Neural progenitor cell (in vitro differentiated cells): Measurements from ENCODE around the gene TMCO1. TPM values are rescaled to one million over a fixed set of nuclear protein-coding genes. Genes with fewer than 3 reads are reported as not detected.

Source experiments
- DNase-seq: peaks from one replicate; pipeline ENCODE4 v3.0.0-alpha.2; 2016; ENCODE audit warnings: low spot score
- H2AFZ ChIP-seq: fragments of 200-600 bp; sonication (generic); replicated peaks from 2 replicates; pipeline ENCODE4 v1.6.1; 2016; ENCODE audit warnings: antibody characterized with exemption
- H3F3A ChIP-seq: fragments of 200-600 bp; sonication (generic); 2 replicates; pipeline ENCODE4 v1.6.1; 2016; ENCODE audit warnings: antibody characterized with exemption, low read depth
- H3K27ac ChIP-seq: fragments of 200-600 bp; sonication (generic); 2 replicates; pipeline ENCODE4 v1.5.1; 2016; ENCODE audit warnings: mild to moderate bottlenecking
- H3K27me3 ChIP-seq: fragments of 200-600 bp; sonication (generic); 2 replicates; pipeline ENCODE4 v1.6.1; 2016; ENCODE audit warnings: mild to moderate bottlenecking, moderate library complexity
- H3K36me3 ChIP-seq: fragments of 200-600 bp; sonication (generic); 2 replicates; pipeline ENCODE4 v1.5.1; 2016
- H3K4me1 ChIP-seq: fragments of 200-600 bp; sonication (generic); 2 replicates; pipeline ENCODE4 v1.6.1; 2016; ENCODE audit warnings: mixed run types
- H3K4me2 ChIP-seq: fragments of 200-600 bp; sonication (generic); 2 replicates; pipeline ENCODE4 v1.6.1; 2016
- H3K4me3 ChIP-seq: fragments of 200-600 bp; sonication (generic); 2 replicates; pipeline ENCODE4 v1.5.1; 2016
- H3K79me2 ChIP-seq: fragments of 200-600 bp; sonication (generic); 2 replicates; pipeline ENCODE4 v1.6.1; 2016; ENCODE audit warnings: low read depth
- H3K9ac ChIP-seq: fragments of 200-600 bp; sonication (generic); 2 replicates; pipeline ENCODE4 v1.6.1; 2016
- H3K9me3 ChIP-seq: fragments of 200-600 bp; sonication (generic); 2 replicates; pipeline ENCODE4 v1.5.1; 2016; ENCODE audit warnings: low read depth
- H4K20me1 ChIP-seq: fragments of 200-600 bp; sonication (generic); 2 replicates; pipeline ENCODE4 v1.6.1; 2016; ENCODE audit warnings: low read depth
- H3K27ac Mint-ChIP-seq: 3 replicates; pipeline ENCODE4 v1.8.0; 2021; ENCODE audit warnings: mixed read lengths
- H3K27me3 Mint-ChIP-seq: 2 replicates; pipeline ENCODE4 v1.8.0; 2022; ENCODE audit warnings: low read depth, mild to moderate bottlenecking, inconsistent platforms, moderate library complexity, mixed read lengths; ENCODE audit not compliant: insufficient read depth
- H3K36me3 Mint-ChIP-seq: 3 replicates; pipeline ENCODE4 v1.8.0; 2021; ENCODE audit warnings: mixed read lengths
- H3K4me1 Mint-ChIP-seq: 3 replicates; pipeline ENCODE4 v1.8.0; 2021; ENCODE audit warnings: mixed read lengths
- H3K4me3 Mint-ChIP-seq: 3 replicates; pipeline ENCODE4 v1.8.0; 2021; ENCODE audit warnings: mild to moderate bottlenecking, moderate library complexity, mixed read lengths
- H3K9me3 Mint-ChIP-seq: 3 replicates; pipeline ENCODE4 v1.8.0; 2020; ENCODE audit warnings: mixed read lengths
- CTCF ChIP-seq: fragments of 200-600 bp; sonication (generic); IDR thresholded peaks from 2 replicates; pipeline ENCODE4 v1.5.1; 2017; ENCODE audit warnings: antibody characterized with exemption, mild to moderate bottlenecking
- EZH2 ChIP-seq: fragments of 200-600 bp; sonication (generic); IDR thresholded peaks from 2 replicates; pipeline ENCODE4 v1.6.1; 2017; ENCODE audit warnings: antibody characterized with exemption, mild to moderate bottlenecking, moderate library complexity
- EZH2phosphoT487 ChIP-seq: fragments of 200-600 bp; sonication (generic); IDR thresholded peaks from 2 replicates; pipeline ENCODE4 v1.6.1; 2017; ENCODE audit warnings: antibody characterized with exemption
- total RNA-seq: library from RNA; depleted of rRNA; stranded (reverse); fragments of >200 nt; gene quantifications from 2 replicates; pipeline ENCODE4 v1.2.3, GENCODE V29; 2015; ENCODE audit warnings: low replicate concordance

Gene TMCO1
- total RNA-seq, 1 donor from 2014 or later: 89.4 TPM

GRCh38 chr1:165698761-165699052, 70.0 kb downstream of the TMCO1 start:
- Mint-ChIP-seq H3K27me3 (no peaks in the 10 kb centered on the region), H3K4me3 (peak overlapping the region; percentile 98), H3K9me3 (peaks cover 2% of the 10 kb centered on the region), H3K27ac (peak overlapping the region; percentile 92), H3K4me1 (peaks cover 11% of the 10 kb centered on the region), H3K36me3 (peaks cover 7% of the 10 kb centered on the region)
- peaks cover 10% of the 10 kb centered on the region for H3K4me1 ChIP-seq
- peaks cover 42% of the 10 kb centered on the region for H3K79me2 ChIP-seq
- H3F3A ChIP-seq: peaks cover 20% of the 10 kb centered on the region
- H3K4me3 ChIP-seq: peak overlapping the region; percentile 85
- peak overlapping the region; percentile 37 for H3K9ac ChIP-seq
- no peaks in the 10 kb centered on the region for H3K9me3 ChIP-seq
- no peak overlapping the region for H3K27ac ChIP-seq
- peak overlapping the region; percentile 95 for H3K4me2 ChIP-seq
- H3K27me3 ChIP-seq: no peaks in the 10 kb centered on the region
- TF ChIP-seq CTCF (no peak), EZH2 (no peak), EZH2phosphoT487 (no peak)
- H2AFZ ChIP-seq: peak overlapping the region; percentile 99
- H4K20me1 ChIP-seq: no peaks in the 10 kb centered on the region
- no peak for DNase-seq
- no peaks in the 10 kb centered on the region for H3K36me3 ChIP-seq

GRCh38 chr1:165697881-165698760, 70.5 kb downstream of the TMCO1 start, which contains the start of gene ALDH9A1:
ALDH9A1 (minus strand) TSS chr1:165698562; CDS start chr1:165698558, 4 bp downstream.
- peak within 1 kb of the TSS; percentile 90 for H3K27ac ChIP-seq
- peaks cover 44% of the 10 kb centered on the region for H3K79me2 ChIP-seq
- no peaks in the 10 kb centered on the region for H4K20me1 ChIP-seq
- peak within 1 kb of the TSS; percentile 85 for H3K4me3 ChIP-seq
- peaks cover 20% of the 10 kb centered on the region for H3F3A ChIP-seq
- Mint-ChIP-seq H3K4me3 (peak within 1 kb of the TSS; percentile 98), H3K9me3 (peaks cover 2% of the 10 kb centered on the region), H3K36me3 (peaks cover 7% of the 10 kb centered on the region), H3K27me3 (no peaks in the 10 kb centered on the region), H3K27ac (peak within 1 kb of the TSS; percentile 96), H3K4me1 (peaks cover 11% of the 10 kb centered on the region)
- H3K9ac ChIP-seq: peak within 1 kb of the TSS; percentile 64
- peak; percentile 92 for DNase-seq
- H3K36me3 ChIP-seq: no peaks in the 10 kb centered on the region
- no peaks in the 10 kb centered on the region for H3K27me3 ChIP-seq
- H3K4me1 ChIP-seq: peaks cover 10% of the 10 kb centered on the region
- no peaks in the 10 kb centered on the region for H3K9me3 ChIP-seq
- no peak for TF ChIP-seq EZH2
- TF ChIP-seq CTCF: peak; percentile 48
- TF ChIP-seq EZH2phosphoT487: no peak
- H2AFZ ChIP-seq: peak within 1 kb of the TSS; percentile 99
- H3K4me2 ChIP-seq: peak within 1 kb of the TSS; percentile 95

- H3K4me2 ChIP-seq: peak overlapping the region; percentile 95
- H3K9ac ChIP-seq: no peak overlapping the region
- no peaks in the 10 kb centered on the region for H3K9me3 ChIP-seq
- Mint-ChIP-seq H3K9me3 (peaks cover 2% of the 10 kb centered on the region), H3K36me3 (peaks cover 7% of the 10 kb centered on the region), H3K4me1 (peaks cover 11% of the 10 kb centered on the region), H3K4me3 (peak overlapping the region; percentile 98), H3K27me3 (no peaks in the 10 kb centered on the region), H3K27ac (no peak overlapping the region)
- peak; percentile 5 for DNase-seq
- H3K4me1 ChIP-seq: peaks cover 10% of the 10 kb centered on the region
- no peaks in the 10 kb centered on the region for H3K27me3 ChIP-seq
- H3K4me3 ChIP-seq: peak overlapping the region; percentile 85
- no peak for TF ChIP-seq CTCF
- TF ChIP-seq EZH2phosphoT487: no peak
- no peak for TF ChIP-seq EZH2
- peaks cover 44% of the 10 kb centered on the region for H3K79me2 ChIP-seq
- peak overlapping the region; percentile 99 for H2AFZ ChIP-seq
- H3K36me3 ChIP-seq: no peaks in the 10 kb centered on the region
- H4K20me1 ChIP-seq: no peaks in the 10 kb centered on the region
- H3K27ac ChIP-seq: no peak overlapping the region
- H3F3A ChIP-seq: peaks cover 20% of the 10 kb centered on the region
Observed at GRCh38 chr1:165697491-165697880, 71.2 kb downstream of the TMCO1 start.
